ENCODE results near the gene SPDL1. TPM values are rescaled to one million over a fixed set of nuclear protein-coding genes. Genes with fewer than 3 reads are reported as not detected.

The SPDL1 gene
- total RNA-seq, 1 experiment from 2014 or later: 72.6 TPM

DNA sequence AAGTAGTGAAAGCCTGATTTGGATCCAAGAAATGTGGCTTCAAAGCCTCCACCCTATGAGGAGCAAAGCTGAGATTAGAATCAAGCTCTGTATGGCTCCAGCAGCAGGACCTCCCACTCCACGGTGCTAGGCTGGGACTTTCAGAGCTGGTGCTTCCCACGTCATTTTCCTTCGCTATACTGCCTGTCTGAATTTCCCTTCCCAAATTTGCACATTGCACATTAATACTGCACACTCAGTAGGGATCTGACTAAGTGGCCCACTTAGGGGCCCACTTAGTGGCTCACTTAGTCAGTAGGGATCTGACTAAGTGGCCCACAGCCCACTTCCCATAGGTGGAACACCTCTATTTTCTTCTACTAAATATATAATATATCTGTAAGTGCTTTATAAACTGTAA lies 14.1 kb upstream of the SPDL1 start:
- no peaks in the 10 kb centered on the region for H3K27me3 ChIP-seq (ENCODE audit: control insufficient read depth, insufficient read depth, low read length)
- DNase-seq (ENCODE audit: low read depth, low spot score) (no peak), ATAC-seq (no peak)
- H3K27ac ChIP-seq (ENCODE audit: low read length): no peak overlapping the region
- H3K4me3 ChIP-seq (ENCODE audit: low read depth in 2 of 2, low read length in 2 of 2): no peak overlapping the region
- H3K36me3 ChIP-seq (ENCODE audit: control insufficient read depth, insufficient read depth, low read length): no peaks in the 10 kb centered on the region
- H3K4me1 ChIP-seq (ENCODE audit: control insufficient read depth, insufficient read depth, low read length): no peaks in the 10 kb centered on the region
- no peaks in the 10 kb centered on the region for H3K9me3 ChIP-seq (ENCODE audit: control insufficient read depth, insufficient read depth, low read depth, low read length)
- intact Hi-C loops (cut with micrococcal nuclease; ENCODE audit: unreplicated experiment) (no loop called here), in situ Hi-C loops (cut with HindIII; ENCODE audit: low pct_unique_long_range_greater_than_20kb, low sequenced_read_pairs) (no loop called here)
- ChIA-PET POLR2A (no interaction called here), CTCF (no interaction called here)
- TF ChIP-seq POLR2AphosphoS5 (IDR thresholded peaks at IDR 0.05; ENCODE audit: low read depth, low read length): no peak
- TF ChIP-seq TCF7L2 (IDR thresholded peaks at IDR 0.05; ENCODE audit: low read depth, low read length): no peak
- TF ChIP-seq, protein P1, sequence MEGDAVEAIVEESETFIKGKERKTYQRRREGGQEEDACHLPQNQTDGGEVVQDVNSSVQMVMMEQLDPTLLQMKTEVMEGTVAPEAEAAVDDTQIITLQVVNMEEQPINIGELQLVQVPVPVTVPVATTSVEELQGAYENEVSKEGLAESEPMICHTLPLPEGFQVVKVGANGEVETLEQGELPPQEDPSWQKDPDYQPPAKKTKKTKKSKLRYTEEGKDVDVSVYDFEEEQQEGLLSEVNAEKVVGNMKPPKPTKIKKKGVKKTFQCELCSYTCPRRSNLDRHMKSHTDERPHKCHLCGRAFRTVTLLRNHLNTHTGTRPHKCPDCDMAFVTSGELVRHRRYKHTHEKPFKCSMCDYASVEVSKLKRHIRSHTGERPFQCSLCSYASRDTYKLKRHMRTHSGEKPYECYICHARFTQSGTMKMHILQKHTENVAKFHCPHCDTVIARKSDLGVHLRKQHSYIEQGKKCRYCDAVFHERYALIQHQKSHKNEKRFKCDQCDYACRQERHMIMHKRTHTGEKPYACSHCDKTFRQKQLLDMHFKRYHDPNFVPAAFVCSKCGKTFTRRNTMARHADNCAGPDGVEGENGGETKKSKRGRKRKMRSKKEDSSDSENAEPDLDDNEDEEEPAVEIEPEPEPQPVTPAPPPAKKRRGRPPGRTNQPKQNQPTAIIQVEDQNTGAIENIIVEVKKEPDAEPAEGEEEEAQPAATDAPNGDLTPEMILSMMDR (IDR thresholded peaks at IDR 0.05): no peak
- TF ChIP-seq, protein P2, sequence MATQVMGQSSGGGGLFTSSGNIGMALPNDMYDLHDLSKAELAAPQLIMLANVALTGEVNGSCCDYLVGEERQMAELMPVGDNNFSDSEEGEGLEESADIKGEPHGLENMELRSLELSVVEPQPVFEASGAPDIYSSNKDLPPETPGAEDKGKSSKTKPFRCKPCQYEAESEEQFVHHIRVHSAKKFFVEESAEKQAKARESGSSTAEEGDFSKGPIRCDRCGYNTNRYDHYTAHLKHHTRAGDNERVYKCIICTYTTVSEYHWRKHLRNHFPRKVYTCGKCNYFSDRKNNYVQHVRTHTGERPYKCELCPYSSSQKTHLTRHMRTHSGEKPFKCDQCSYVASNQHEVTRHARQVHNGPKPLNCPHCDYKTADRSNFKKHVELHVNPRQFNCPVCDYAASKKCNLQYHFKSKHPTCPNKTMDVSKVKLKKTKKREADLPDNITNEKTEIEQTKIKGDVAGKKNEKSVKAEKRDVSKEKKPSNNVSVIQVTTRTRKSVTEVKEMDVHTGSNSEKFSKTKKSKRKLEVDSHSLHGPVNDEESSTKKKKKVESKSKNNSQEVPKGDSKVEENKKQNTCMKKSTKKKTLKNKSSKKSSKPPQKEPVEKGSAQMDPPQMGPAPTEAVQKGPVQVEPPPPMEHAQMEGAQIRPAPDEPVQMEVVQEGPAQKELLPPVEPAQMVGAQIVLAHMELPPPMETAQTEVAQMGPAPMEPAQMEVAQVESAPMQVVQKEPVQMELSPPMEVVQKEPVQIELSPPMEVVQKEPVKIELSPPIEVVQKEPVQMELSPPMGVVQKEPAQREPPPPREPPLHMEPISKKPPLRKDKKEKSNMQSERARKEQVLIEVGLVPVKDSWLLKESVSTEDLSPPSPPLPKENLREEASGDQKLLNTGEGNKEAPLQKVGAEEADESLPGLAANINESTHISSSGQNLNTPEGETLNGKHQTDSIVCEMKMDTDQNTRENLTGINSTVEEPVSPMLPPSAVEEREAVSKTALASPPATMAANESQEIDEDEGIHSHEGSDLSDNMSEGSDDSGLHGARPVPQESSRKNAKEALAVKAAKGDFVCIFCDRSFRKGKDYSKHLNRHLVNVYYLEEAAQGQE (IDR thresholded peaks at IDR 0.05; ENCODE audit: insufficient read depth in 1 of 2, low read depth in 2 of 2, low read length in 1 of 2): no peak
- TF ChIP-seq SIN3A (IDR thresholded peaks at IDR 0.05; ENCODE audit: borderline replicate concordance, insufficient read depth, low read depth, low read length): no peak
- no TSS peak for BruUV-seq (replicated peaks)

DNA sequence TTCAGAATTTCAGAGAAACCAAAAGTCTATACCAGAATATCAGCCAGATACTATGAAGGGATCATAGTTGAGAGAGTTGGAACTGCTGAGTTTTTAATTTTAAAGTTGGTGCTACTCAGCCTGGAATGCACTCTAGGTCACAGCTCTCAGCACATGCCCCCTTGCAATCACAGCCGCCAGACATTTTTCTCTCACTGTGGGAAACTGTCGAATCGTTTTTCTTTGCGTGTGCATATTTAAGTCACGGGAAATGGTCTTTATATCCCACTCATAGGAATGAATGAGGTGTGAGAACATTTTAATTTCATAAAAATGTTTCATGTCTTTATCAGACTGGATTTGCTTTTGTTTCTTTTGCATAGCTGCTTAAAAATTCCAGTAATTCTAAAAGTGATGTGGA lies 12.2 kb upstream of the SPDL1 start:
- H3K27ac ChIP-seq (ENCODE audit: low read length): no peak overlapping the region
- no peaks in the 10 kb centered on the region for H3K27me3 ChIP-seq (ENCODE audit: control insufficient read depth, insufficient read depth, low read length)
- no peak overlapping the region for H3K4me3 ChIP-seq (ENCODE audit: low read depth in 2 of 2, low read length in 2 of 2)
- intact Hi-C loops (cut with micrococcal nuclease; ENCODE audit: unreplicated experiment): no loop called here
- in situ Hi-C loops (cut with HindIII; ENCODE audit: low pct_unique_long_range_greater_than_20kb, low sequenced_read_pairs): no loop called here
- ChIA-PET POLR2A (no interaction called here), CTCF (no interaction called here)
- DNase-seq (ENCODE audit: low read depth, low spot score): no peak
- TF ChIP-seq SIN3A (IDR thresholded peaks at IDR 0.05; ENCODE audit: borderline replicate concordance, insufficient read depth, low read depth, low read length): no peak
- no peak for TF ChIP-seq POLR2AphosphoS5 (IDR thresholded peaks at IDR 0.05; ENCODE audit: low read depth, low read length)
- TF ChIP-seq, protein P1 (IDR thresholded peaks at IDR 0.05): no peak
- TF ChIP-seq TCF7L2 (IDR thresholded peaks at IDR 0.05; ENCODE audit: low read depth, low read length): no peak
- TF ChIP-seq, protein P2 (IDR thresholded peaks at IDR 0.05; ENCODE audit: insufficient read depth in 1 of 2, low read depth in 2 of 2, low read length in 1 of 2): no peak
- H3K4me1 ChIP-seq (ENCODE audit: control insufficient read depth, insufficient read depth, low read length): no peaks in the 10 kb centered on the region
- BruUV-seq (replicated peaks): no TSS peak
- H3K36me3 ChIP-seq (ENCODE audit: control insufficient read depth, insufficient read depth, low read length): no peaks in the 10 kb centered on the region
- no peak for ATAC-seq
- no peaks in the 10 kb centered on the region for H3K9me3 ChIP-seq (ENCODE audit: control insufficient read depth, insufficient read depth, low read depth, low read length)

Measured in Panc1 (cell line).